ENCODE data around the gene ATG7.

ATG7 gene

DNA sequence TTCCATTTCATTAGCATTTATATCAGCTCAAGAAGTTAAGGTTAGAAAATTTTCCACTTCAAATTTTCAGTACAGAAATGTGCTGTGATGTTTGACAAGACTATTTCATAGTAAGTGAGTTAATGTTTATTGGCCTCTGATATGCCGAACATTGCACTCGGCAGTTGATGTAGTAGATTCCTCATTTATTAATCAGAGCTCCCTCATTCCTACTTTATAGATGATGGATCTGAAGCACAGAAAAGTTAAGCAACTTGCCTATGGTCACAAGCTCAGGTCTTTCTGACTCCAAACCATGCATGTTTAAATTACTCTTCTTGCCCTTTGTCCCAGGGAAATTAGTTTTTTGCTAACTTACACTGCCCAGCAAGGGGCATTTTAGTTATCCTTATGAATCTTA is 92.0 kb downstream of the ATG7 start:
- DNase-seq, result no peak

DNA sequence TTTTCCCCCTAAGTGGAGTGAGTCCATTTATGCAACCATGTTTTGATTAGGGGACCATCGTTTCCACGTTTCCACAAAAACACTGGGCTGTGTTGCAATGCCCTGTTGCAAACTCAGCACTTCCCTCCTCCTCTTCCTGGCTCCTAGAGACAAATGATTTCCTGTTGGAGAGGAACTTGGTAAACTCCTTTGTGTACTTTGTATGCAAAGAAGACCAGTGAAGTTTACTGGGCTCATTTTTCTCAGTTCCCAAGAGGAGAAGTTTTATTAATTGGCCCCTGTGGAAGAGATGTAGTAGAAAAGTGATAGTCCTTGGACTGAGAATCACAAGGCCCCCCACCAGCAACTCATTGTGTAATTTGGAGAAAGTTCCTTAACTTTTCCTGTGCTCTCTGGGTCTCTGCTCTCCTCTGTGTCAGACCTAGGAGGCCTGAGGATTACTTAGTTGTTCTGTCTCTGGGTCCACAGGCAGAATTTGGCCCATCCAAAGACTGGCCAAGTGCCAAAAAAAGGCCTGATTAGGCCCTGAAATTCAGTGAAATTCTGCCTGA is 95.0 kb downstream of the ATG7 start:
- no peak for DNase-seq

DNA sequence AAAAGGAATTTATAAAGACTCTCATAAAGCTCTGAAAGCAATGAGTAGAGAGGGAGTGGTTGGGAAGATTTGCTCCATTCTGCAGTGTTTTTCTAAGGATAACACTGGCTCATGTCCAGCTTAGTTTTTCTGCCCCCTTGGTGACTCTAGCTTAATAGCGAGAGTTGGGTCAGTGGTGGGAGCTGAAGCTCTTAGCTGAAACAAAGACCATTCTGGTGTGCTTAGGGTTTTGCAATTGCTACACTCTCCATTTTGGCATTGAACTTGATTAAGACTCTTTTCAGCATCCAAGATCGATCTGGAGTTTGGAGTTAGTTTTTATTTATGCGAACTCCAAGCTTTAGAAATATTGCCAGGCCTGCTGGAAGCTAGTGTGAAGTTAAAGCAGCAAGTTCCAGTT is 98.0 kb downstream of the ATG7 start:
- DNase-seq, result no peak

DNA sequence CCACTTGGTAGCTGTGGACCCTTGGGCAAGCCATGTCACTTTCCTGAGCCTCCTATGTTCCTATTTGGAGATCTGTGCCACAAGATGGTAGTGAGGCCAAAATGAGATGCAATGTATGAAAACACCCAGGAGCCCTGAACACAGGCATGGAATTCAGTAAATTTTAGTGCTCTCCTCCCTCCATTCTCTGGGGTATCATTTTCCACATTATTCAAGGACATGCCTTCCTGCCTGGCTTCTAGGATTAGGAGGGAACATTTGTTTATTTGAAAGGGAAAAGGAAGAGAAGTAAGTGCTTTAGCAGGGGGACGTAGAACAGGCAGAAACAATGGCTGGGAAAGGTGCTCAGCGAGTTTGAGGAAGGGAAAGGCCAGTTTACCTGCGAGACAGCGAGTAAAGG is 98.8 kb downstream of the ATG7 start:
- DNase-seq, result no peak

DNA sequence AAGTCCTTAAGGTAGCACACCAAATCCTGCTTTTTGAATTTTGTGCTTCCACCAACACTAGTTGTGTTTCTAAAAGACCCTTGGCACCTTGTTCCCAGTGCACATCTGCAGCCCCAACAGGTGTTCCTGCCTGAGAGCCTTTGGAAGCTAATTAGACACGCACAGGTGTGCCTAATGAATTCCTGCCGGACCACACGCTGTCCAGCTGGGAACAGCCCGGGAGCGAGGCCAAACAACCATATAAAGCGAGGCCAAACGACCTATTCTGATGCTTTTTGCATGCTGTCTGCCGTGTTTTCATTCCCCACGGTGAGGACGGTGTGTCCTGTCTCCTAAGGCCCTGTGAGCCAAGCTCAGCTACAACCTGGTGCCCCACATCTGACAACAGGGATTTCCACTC is 99.5 kb downstream of the ATG7 start:
- DNase-seq, result no peak

DNA sequence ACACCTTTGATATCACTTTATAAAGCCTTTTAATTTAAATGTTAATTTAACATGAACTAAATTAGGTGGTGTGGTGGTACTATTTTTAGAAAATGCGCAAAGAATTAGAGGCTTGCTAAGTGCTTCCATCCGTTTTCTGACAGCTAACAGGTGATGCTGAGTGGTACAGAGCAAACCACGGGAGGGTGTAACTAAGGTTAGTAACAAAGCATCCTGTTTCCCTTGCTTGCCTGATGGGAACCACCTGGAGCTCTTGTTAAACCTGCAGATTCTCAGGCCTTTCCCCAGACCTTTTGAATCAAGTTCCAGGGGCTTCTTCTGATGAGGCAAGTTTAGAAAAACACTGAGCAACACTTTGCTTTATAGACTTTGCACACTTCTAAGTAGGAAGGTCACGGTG is 101.0 kb downstream of the ATG7 start:
- DNase-seq, result no peak

DNA sequence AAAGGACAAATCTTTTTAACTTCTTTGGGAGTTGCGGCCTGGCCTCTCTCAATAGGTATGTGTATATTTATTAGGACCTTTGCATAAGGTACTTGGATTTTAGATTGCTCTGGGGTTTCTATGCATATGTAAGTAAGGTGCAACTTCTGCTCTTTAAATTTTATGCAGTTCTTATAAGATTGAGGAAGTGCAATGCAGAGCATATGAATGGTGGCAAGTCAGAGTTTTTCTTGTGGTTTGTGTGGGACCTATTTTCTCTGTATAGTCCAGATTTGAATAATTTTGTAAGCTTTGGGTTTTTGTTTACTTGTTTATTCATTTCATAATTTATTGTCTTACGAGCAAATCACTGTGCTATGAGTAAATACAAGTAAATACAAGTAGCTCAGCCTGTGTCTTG is 101.5 kb downstream of the ATG7 start:
- DNase-seq, result no peak

DNA sequence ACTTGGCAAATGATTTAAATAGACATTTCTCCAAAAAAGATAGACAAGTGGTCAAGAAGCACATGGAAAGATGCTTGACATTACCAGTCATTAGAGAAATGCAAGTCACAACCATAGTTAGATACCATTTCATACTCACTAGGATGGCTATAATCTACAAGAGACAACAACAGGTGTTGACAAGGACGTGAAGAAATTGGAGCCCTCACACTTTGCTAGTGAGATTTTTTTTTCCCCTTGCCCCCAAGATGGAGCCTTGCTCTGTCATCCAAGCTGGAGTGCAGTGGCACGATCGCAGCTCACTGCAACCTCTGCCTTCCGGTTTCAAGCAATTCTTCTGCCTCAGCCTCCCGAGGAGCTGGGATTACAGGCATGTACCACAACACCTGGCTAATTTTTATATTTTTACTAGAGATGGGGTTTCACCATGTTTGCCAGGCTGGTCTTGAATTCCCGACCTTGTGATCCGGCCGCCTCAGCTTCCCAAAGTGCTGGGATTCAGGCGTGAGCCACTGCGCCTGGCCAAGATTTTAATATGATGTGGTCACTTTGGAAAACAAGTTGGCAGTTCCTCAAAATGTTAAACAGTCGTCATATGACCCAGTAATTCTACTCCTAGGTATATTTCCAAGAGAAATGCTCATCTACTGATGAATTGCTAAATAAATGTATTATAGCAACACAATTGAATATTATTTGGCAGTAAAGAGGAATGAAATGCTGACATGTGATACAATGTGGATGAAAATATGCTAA is 103.3 kb downstream of the ATG7 start:
- no peak for DNase-seq

DNA sequence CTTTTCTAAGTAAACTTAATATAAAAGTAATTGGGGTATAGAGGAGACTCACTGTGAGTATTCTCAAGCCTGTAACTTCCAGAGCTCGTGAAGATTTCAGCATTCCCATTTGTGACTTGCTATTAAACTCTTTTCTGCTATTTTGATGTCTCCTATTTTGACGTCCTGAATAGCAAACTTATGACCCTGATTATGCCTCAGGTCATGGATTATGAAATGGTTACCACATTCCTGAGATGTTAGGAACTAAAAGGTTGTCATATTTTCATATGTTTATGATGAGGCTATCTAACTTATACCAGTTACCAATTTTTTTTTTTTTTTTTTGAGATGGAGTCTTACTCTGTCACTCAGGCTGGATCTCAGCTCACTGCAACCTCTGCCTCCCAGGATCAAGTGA is 105.5 kb downstream of the ATG7 start:
- no peak for DNase-seq

DNA sequence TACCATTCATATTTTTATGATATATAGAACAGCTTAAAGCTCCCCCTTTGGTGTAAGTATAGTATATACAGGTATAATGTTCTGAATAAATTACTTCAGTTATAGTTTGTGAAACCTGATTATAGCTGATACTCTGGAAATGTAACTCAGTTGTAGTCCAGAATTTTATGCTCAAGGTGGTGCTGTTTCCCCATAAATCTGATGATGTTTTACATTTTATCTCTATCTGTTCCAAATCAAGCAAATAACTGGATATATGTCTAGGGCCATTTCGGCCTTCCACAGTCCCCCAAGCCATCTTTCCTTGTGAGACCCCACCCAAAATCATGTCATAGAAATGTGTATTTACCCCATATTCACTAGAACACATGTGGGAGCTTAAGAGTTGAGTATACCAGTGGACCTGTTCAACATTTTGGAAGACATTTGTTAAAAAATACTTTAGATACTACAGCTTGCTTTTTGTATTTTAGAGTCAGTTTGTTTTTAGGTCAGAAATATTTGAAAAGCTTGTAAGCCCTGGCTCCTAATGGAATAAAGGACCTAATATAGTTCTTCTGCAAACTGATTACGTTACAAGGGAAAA is 107.1 kb downstream of the ATG7 start:
- DNase-seq, result peak; percentile 2

DNA sequence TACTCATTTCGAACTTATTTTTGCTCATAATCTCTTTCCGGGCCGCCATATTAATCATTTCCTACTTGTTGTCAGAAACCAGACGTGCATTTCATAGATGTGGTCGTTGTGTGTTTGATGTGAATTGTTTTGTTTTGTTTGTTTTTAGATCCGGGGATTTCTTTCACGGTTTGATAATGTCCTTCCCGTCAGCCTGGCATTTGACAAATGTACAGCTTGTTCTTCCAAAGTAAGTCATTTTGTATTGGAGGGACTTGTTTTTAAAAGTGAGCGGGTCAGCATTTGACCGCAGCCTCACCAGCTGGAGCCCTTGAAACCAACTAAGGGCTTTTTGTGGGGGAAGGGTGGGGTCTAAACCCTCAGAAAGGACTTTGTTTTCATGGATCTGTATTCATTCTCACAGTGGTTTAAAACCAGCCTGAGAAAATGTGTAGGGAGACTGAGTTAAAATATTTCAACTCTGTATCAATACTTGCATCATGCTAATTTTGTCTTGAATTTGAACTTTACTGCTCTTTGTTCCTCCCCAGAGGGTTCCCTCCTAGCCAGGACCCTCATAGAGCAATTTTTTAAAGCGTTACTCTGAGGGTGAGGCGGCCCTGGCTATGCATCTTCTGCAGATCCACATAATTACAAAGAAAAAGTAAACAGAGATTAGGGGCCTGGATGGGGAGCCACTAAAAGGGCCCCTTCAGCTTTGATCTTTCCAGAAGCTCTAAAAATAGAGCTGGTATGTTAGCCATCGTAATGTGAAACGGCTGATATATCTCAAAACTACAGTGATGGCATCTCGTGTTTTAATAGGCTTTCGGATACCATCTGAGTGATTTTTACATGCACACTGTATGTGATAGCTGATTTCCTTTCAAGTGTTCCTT is 107.9 kb downstream of the ATG7 start:
- no peak for DNase-seq

DNA sequence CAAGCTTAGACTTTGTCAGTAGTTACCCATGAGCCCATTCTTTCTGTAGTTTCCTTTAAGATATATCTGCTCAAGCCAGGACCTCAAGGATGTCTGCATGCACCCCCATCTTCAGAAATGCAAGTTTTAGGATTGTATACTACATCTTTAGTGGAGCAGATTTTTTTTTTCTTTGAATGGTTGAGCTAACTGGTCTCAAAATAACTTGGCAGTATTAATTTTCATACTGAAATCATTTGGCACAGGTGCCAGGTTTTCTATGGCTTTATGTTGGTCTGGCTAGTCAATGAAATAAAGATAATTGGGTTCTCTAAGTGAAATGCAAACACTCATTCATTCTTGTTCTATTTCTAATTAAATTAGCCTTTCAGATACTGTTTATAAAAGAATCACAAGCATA is 108.9 kb downstream of the ATG7 start:
- DNase-seq, result no peak

DNA sequence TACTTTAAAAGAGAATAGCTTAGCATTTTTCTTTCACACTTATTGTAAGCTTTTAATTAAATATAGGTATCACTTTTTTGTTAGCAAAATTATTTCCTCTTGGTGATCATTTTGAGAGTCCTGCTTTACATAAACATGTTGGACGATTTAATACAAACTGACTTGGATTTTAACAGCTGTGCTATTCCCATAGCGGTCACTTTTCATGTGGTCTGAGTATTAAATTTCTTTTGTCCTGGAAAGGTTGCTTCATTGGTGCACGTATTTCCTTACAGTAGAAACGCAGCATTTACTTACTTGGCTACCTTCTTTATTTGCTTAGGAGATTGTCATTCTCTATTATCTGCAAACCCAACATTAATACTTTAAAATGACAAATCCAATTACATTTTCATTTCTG is 109.4 kb downstream of the ATG7 start:
- DNase-seq, result no peak

DNA sequence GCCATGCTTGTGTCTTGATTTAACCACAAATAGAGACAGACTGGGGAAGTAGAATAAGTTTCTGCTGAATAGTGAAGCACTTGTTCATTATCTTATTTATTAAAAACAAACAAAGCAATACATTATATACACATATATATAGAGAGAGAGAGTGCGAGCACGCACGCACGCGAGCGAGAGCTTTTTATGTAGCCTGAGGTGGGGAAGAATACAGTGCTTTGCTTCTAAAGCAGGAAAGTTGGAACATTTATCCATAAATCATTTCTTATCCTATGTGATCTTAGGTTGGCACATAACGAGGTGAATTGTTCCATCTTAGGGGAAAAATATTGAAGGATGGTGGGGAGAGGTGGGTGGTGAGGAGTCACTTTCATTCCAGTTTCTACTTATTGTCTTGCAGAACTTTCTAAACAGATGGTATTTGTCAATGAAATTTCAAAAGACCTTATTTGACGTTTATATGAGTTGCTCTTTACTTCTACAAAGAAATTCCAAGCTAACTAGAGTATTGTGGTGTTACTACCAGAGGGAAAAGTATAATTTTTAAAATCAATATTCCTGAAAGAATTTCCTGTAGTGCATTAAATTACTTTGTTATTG is 110.0 kb downstream of the ATG7 start:
- DNase-seq, result no peak

DNA sequence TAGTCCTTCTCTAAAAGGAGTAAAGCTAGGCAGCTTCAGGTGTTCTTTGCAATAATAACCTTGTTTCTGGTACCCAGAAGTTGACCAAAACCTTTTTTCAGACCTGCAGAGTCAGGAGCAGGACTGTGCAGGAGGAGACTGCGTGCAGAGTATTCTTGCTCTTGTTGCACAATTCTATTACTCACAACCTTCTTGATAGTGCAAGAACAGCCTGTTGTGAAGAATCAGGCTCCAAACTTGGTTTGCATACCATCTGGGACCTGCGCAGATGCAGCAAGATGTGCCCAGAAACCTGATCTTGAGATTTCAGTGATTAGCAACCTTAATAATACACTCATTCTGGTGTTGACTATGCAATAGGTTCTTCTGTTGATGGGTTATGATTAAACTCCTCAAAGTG is 111.9 kb downstream of the ATG7 start:
- no peak for DNase-seq

DNA sequence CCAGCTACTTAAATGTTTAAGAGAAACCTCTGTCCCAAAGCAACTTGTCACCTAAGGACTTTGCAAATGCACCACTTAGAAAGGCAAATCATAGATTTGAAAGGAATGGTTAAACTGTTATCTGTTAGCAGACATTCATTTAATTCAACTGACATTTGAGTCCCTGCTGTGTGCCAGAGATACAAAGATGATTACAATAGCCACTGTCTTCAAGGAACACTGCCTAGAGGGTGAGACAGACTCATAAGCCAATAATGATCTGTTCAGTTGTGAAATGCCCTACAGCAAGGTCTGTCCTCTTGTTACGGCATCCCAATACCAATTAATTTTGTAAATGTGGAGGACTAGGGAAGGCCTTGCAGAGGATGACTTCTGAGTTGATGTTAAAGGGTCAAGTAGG is 113.1 kb downstream of the ATG7 start:
- no peak for DNase-seq

DNA sequence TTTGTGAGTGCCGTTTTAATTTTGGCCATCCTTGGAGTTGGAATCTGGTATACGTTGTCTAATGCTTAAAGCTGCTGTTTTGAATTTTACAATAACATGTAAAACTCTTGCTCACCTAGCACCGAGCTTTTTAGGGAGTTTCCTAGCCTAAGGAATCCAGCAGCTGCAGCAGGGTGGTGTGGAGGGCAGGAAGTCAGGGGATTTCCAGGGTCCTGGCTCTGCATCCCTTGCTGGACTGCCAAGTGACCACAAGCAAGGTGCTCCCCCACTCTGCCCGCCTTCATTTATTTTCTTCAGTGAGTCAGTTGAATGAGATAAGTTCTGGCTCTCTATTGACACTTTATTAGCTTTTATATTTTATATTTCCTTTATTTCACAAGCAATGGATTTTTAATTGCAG is 113.7 kb downstream of the ATG7 start:
- no peak for DNase-seq

DNA sequence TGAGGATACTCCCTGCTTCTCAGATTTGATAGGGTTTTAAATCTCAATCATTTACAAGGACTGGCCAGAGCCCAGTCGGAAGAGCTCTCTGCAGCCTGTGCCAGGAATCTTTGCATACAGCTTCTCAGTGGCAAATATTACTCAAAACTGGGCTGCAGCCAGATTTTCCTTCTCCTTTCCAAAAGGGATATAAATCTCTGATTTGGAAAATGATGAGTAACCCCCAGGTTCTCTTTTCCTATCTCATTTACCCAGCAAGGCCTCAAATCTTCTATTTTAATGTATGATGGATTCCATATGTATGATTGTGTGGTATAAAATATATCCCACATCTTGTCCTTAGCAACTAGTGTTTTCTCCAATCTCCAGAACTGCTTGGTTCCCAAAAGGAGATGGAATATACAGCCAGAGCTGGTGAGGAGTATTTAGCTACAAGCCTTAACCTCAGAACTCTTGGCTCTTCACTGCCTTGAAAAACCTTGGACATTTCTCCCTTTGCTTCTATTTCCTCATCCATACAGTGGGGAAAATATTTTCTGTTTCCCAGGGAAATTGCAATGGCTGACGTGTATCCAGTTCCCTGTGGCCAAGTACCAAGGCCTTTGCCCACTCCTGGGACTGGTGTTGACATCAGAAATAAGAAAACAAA is 114.4 kb downstream of the ATG7 start:
- DNase-seq, result no peak

DNA sequence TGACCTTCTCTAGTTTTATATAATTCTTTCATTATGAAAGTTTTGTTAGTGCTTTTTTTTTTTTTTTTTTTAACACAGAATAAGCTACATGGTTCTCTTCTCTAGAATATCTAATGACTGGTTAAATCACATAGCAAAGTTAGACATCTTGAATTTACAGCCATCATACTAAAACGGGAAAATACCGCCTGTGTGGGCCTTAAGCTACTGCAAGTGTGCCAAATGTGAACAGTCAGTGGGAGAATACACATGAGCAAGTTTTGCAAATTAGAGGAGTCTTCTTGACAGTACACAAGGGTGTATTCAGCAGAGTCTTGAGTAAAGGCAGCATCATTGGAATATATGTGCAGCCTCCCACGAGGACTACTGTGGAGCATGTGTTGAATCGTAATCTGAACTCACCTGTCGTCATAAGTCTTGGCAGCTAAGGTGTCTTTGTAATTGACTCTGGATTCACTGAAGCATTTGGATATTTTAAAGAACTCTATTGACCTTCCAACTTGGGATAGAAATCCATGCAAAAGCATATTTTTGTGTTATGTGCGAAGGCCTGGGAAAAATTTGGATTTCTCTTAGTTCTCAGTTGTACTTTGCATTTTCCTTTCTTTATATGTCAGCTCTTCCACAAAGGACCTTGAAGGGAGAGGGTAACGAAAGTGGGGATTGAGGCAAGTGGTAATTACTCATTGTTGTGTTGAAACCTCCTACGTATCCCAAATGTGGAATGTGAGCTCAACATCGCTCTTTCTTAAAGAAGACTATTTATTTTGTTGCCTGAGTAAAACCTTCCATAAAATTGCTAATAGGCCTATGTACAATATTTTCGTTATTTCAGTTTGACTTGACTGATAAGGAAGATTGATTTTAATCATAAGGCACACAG is 117.4 kb downstream of the ATG7 start:
- no peak for DNase-seq

DNA sequence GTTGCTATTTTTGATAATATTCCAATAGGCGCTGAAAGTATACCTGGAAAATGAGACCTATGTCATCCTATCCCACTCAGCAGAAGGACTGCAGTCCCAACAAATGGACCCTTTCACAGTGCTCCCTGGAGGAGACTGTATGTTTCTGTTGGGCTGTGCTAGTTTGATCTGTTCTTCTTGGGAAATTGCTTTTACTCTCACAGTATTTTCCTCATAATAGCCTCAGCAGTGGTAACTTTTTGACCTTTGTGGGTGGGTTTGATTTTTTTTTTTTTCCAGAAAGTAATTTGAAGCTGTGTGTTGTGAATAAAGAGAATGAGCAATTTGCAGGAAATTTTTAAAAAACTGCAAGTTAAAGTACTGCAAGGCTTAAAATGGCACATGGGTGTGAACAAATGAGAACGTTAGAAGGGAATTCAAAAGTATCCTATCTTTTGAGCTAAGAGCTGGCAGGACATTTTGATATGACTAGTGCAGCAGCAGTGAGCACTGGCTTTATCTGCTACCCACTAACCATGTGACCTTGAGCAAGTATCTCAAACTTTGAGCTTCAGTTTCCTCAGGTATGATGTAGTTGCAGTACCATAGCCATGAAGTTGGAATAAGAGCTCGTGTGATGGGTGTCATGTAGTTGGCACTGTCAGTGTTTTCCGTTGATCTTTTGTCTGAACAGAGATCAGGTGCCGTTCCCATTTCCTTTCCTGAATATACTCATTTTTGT is 118.4 kb downstream of the ATG7 start:
- DNase-seq, result no peak
